Prostate gland (tissue), 2 donors: ENCODE data around the gene MAN2B1. TPM values are rescaled to one million over a fixed set of nuclear protein-coding genes. Genes with fewer than 3 reads are reported as not detected.
A peak's percentile ranks its signal among the peaks of the same experiment; 100 is the strongest.
"Not testable (repeated sequence)": the region's sequence is repeated elsewhere in the genome, so short reads cannot be mapped to it uniquely, and the experiment has no call there.

Source experiments
- DNase-seq: peaks from one replicate; pipeline ENCODE4 v3.0.0-alpha.2; 2019; ENCODE audit warnings: low spot score
- H3K27ac ChIP-seq, 2 donors: fragments of 200-600 bp; sonication (generic); 2 replicates each; pipeline ENCODE4 v1.5.1; 2017 to 2019
- H3K27me3 ChIP-seq: fragments of 200-600 bp; sonication (generic); replicated peaks from 2 replicates; pipeline ENCODE4 v1.5.1; 2019; ENCODE audit not compliant: insufficient read depth
- H3K36me3 ChIP-seq, 2 donors: fragments of 200-600 bp; sonication (generic); 1 replicate in 1 of 2; 2 replicates in 1 of 2; pipeline versions ENCODE4 v1.5.1 to v1.8.1; 2017 to 2019
- H3K4me1 ChIP-seq: fragments of 200-600 bp; sonication (generic); replicated peaks from 2 replicates; pipeline ENCODE4 v1.5.1; 2019
- H3K4me3 ChIP-seq, 2 donors: fragments of 200-600 bp; sonication (generic); 2 replicates each; pipeline ENCODE4 v1.5.1; 2017 to 2019
- H3K9me3 ChIP-seq: fragments of 200-600 bp; sonication (generic); 2 replicates; pipeline ENCODE4 v1.5.1; 2017
- POLR2A ChIP-seq: fragments of 450-650 bp; IDR thresholded peaks from one replicate; pipeline ENCODE4 v1.6.1; 2016; ENCODE audit warnings: antibody characterized with exemption, mild to moderate bottlenecking
- POLR2AphosphoS5 ChIP-seq: sonication (generic); formaldehyde crosslinking; IDR thresholded peaks from one replicate; pipeline ENCODE4 v1.6.1; 2017; ENCODE audit warnings: antibody characterized with exemption
- WGBS: methylation state at CpG from one replicate; pipeline ENCODE4 v1.1.5; 2018; 5-methylcytosine and 5-hydroxymethylcytosine counted together
- intact Hi-C: fragments of 100-400 bp; cut with DNase I; formaldehyde crosslinking; loops from one replicate; pipeline ENCODE4 v1.14.2; 2022
- total RNA-seq, 2 donors: library from RNA; depleted of rRNA; stranded (reverse); fragments of >200 nt; gene quantifications; one replicate each; pipeline ENCODE4 v1.1.0, GENCODE V29; 2016
- TF ChIP-seq, protein P1 (sequence below), 4 experiments: fragments of 200-600 bp in 2 of 4; fragments of 450-650 bp in 2 of 4; sonication (generic) in 2 of 4; IDR thresholded peaks; 1 replicate in 3 of 4; 2 replicates in 1 of 4; pipeline ENCODE4 v1.5.1; 2016 to 2019; ENCODE audit warnings: antibody characterized with exemption in 4 of 4, mild to moderate bottlenecking in 2 of 4, moderate library complexity in 2 of 4

Gene MAN2B1
- total RNA-seq, 2 donors from 2014 or later: 60.2 to 91.9 TPM

- Histone ChIP-seq H3K4me3 (no peak overlapping the region), H3K27ac (no peak overlapping the region), H3K9me3 (no peaks in the 10 kb centered on the region), H3K36me3 (peaks cover 30 to 38% of the 10 kb centered on the region in 2 donors), H3K27me3 (no peaks in the 10 kb centered on the region), H3K4me1 (no peaks in the 10 kb centered on the region)
- TF ChIP-seq POLR2AphosphoS5: no peak
- TF ChIP-seq, protein P1, sequence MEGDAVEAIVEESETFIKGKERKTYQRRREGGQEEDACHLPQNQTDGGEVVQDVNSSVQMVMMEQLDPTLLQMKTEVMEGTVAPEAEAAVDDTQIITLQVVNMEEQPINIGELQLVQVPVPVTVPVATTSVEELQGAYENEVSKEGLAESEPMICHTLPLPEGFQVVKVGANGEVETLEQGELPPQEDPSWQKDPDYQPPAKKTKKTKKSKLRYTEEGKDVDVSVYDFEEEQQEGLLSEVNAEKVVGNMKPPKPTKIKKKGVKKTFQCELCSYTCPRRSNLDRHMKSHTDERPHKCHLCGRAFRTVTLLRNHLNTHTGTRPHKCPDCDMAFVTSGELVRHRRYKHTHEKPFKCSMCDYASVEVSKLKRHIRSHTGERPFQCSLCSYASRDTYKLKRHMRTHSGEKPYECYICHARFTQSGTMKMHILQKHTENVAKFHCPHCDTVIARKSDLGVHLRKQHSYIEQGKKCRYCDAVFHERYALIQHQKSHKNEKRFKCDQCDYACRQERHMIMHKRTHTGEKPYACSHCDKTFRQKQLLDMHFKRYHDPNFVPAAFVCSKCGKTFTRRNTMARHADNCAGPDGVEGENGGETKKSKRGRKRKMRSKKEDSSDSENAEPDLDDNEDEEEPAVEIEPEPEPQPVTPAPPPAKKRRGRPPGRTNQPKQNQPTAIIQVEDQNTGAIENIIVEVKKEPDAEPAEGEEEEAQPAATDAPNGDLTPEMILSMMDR (IDR thresholded peaks at IDR 0.05): no peak
- TF ChIP-seq POLR2A: no peak
- 85% methylated on average over 32 of the region's 33 CpGs for WGBS
- intact Hi-C loops: no loop called here
- DNase-seq: no peak
Measured at GRCh38 chr19:12701596-12702282, 35.2 kb upstream of the MAN2B1 start.

DNA sequence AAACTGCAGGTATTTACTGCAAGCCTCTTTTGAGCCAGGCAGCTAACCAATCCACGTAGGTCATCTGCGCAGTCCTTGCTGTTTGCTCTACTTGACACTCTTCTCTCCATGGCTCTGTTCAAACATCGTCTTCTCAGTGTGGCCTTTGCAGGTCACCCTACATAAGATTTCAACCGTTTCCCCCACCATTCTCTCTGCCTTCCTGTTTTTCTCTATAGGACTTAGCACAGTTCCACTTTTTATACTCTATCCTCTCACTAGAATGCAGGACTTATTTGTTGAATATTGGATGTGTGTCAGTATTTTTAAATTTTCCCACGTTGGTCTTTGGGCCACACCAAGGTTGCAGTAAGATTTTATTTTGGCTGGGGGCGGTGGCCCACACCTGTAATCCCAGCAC is 31.6 kb upstream of the MAN2B1 start:
- H3K4me3 ChIP-seq: no peak overlapping the region
- no peaks in the 10 kb centered on the region for H3K9me3 ChIP-seq
- intact Hi-C loops: no loop called here
- 74% methylated on average over 6 of the region's 6 CpGs for WGBS
- H3K27ac ChIP-seq: no peak overlapping the region
- peaks cover 12 to 21% of the 10 kb centered on the region in 2 donors for H3K36me3 ChIP-seq
- peaks cover 9% of the 10 kb centered on the region for H3K4me1 ChIP-seq
- H3K27me3 ChIP-seq: no peaks in the 10 kb centered on the region
- TF ChIP-seq POLR2A: no peak
- TF ChIP-seq, protein P1 (IDR thresholded peaks at IDR 0.05): no peak
- TF ChIP-seq POLR2AphosphoS5: no peak
- no peak for DNase-seq

- DNase-seq, H3K27ac ChIP-seq, H3K4me1 ChIP-seq, H3K27me3 ChIP-seq, H3K4me3 ChIP-seq, intact Hi-C loops, H3K9me3 ChIP-seq: not testable (repeated sequence)
- peaks cover 5 to 20% of the 10 kb centered on the region in 2 donors for H3K36me3 ChIP-seq
- 96% methylated on average over 22 of the region's 22 CpGs for WGBS
Measured at GRCh38 chr19:12697425-12697824, 30.9 kb upstream of the MAN2B1 start.

DNA sequence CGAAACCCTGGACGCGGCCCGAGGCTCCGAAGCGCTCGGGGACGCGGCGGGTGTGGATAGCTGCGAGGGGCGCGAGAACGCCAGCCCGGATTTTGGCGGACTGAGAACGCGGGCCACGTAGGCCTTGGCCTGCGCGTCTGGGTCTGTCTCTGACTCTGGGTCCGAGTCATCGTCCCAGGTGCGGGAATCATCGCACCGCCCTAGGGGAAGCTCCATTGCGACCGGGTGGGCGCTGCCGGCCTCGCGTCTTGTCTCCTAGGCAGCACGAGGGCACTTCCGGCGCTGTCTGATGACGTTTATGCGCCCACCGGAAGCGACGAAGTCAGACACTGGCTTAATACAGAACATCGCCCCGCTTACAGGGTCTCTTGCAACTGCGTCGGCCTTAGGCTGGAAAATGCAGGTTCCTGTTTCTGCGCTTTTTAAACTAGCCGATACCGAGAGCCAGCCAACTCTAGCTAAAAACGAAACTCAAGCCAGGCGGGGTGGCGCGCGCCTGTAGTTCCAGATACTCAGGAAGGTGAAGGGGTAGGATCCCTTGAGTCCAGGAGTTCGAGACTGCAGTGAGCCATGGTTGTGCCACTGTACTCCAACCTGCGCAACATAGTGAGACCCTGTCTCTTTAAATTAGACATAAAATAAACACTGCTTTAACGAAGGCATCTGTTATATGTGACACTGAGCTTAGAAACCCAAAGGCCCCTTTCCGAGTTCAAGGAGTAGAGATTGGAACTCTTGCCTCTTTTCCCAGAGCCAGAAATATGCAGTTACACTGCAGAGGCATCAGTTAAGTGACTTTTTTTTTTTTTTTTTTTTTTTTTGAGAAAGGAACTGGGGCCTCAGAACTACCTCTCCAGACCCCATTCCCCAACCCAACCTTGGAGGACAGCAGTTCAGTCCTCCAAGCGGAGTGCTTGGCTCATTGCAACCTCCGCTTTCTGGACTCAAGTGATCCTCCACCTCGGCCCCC is 30.1 kb upstream of the MAN2B1 start, which contains the start of gene FBXW9:
FBXW9 (minus strand) TSS at position 266 of the 970 bp plus-strand sequence; CDS start at position 216, 50 bp downstream.
- Histone ChIP-seq H3K9me3 (no peaks in the 10 kb centered on the region), H3K4me1 (peaks cover 9% of the 10 kb centered on the region), H3K4me3 (peak within 1 kb of the TSS; percentile 47 to 77), H3K27ac (peak within 1 kb of the TSS; percentile 77), H3K27me3 (no peaks in the 10 kb centered on the region), H3K36me3 (peaks cover 0 to 13% of the 10 kb centered on the region in 2 donors)
- DNase-seq: peak; percentile 95
- TF ChIP-seq POLR2AphosphoS5 (peak; percentile 99), POLR2A (peak; percentile 34)
- TF ChIP-seq, protein P1 (IDR thresholded peaks at IDR 0.05): peak in 1 of 4 experiments; percentile 33
- intact Hi-C loops: no loop called here
- 8% methylated on average over 50 of the region's 59 CpGs for WGBS

DNA sequence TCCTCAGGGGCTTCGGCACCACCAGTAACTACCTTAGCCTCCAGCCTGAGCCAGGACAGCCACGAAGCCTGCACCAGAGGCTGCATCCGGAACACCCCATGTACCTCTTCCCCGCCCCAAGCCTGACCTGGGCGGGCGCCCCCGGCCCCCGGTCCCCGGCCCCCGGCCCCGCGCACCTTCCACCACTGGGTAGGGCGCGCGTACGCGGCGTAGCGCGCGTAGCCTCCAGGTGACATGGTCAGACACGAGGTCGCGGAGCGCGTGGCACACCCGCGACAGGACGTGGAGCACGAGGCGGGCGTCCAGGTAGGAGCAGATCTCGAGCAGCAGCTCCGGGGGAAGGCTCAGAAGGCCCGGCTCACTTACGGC is 29.4 kb upstream of the MAN2B1 start:
- TF ChIP-seq, protein P1 (IDR thresholded peaks at IDR 0.05): no peak
- TF ChIP-seq POLR2AphosphoS5 (no peak), POLR2A (no peak)
- DNase-seq: no peak
- H3K27ac ChIP-seq: no peak overlapping the region
- no peaks in the 10 kb centered on the region for H3K27me3 ChIP-seq
- WGBS: 5% methylated on average over 33 of the region's 36 CpGs
- peaks cover 9% of the 10 kb centered on the region for H3K4me1 ChIP-seq
- peaks cover 0 to 6% of the 10 kb centered on the region in 2 donors for H3K36me3 ChIP-seq
- peak overlapping the region; percentile 47 to 77 for H3K4me3 ChIP-seq
- intact Hi-C loops: no loop called here
- H3K9me3 ChIP-seq: no peaks in the 10 kb centered on the region
